SIG-M5 treated with dmso at 0.1 percent for 504 hours (cell line): ENCODE measurements around the gene BRD3.
"Not testable (repeated sequence)": the region's sequence is repeated elsewhere in the genome, so short reads cannot be mapped to it uniquely, and the experiment has no call there.

Source experiments
- DNase-seq: peaks from one replicate; lab custom pipeline; 2025; ENCODE audit not compliant: unreplicated experiment; lab: John Stamatoyannopoulos, UW

Gene BRD3

GRCh38 chr9:133993635-133994253 is 74.1 kb downstream of the BRD3 start:
- no peak for DNase-seq

GRCh38 chr9:133992780-133993634 is 74.8 kb downstream of the BRD3 start:
- peak; percentile 75 for DNase-seq

- peak; percentile 63 for DNase-seq
Observed at GRCh38 chr9:133991964-133992779, 75.7 kb downstream of the BRD3 start, which contains the start of gene VAV2. TSS of gene VAV2 (minus strand) at chr9:133992324. CDS start at chr9:133992278, 46 bp downstream.

- peak; percentile 8 for DNase-seq
Observed at GRCh38 chr9:133991214-133991921, 76.5 kb downstream of the BRD3 start.

- DNase-seq: no peak
Observed at GRCh38 chr9:133990366-133991213, 77.2 kb downstream of the BRD3 start.

- DNase-seq: no peak
Observed at GRCh38 chr9:133989625-133990365, 78.0 kb downstream of the BRD3 start.

GRCh38 chr9:133988771-133989170 is 79.1 kb downstream of the BRD3 start:
- not testable (repeated sequence) for DNase-seq

GRCh38 chr9:133987946-133988665 is 79.7 kb downstream of the BRD3 start:
- DNase-seq: no peak

- no peak for DNase-seq
Observed at GRCh38 chr9:133987446-133987788, 80.4 kb downstream of the BRD3 start.

- DNase-seq: no peak
Observed at GRCh38 chr9:133986774-133987445, 80.9 kb downstream of the BRD3 start.

- no peak for DNase-seq
Observed at GRCh38 chr9:133986061-133986460, 81.8 kb downstream of the BRD3 start.

GRCh38 chr9:133982971-133983720 is 84.7 kb downstream of the BRD3 start:
- no peak for DNase-seq

- DNase-seq: no peak
Observed at GRCh38 chr9:133981958-133982681, 85.7 kb downstream of the BRD3 start.

GRCh38 chr9:133981589-133981957 is 86.3 kb downstream of the BRD3 start:
- no peak for DNase-seq

GRCh38 chr9:133980864-133981588 is 86.8 kb downstream of the BRD3 start:
- DNase-seq: no peak
